Measurements from ENCODE around the gene PAPOLB. TPM values are rescaled to one million over a fixed set of nuclear protein-coding genes. Genes with fewer than 3 reads are reported as not detected.

Gene PAPOLB
- polyA plus RNA-seq, 2 of the 4 experiments (the other 2 are of a cell fraction): not detected

GRCh38 chr7:4854916-4855315 lies 6.9 kb downstream of the PAPOLB start:
- 66% methylated on average over 6 of the region's 6 CpGs for WGBS (ENCODE audit: missing lambda C conversion rate)
- H3K4me3 ChIP-seq: no peak overlapping the region
- POLR2A ChIA-PET: no interaction called here
- H3K4me1 ChIP-seq: no peaks in the 10 kb centered on the region
- no peak for TF ChIP-seq POLR2AphosphoS2 (conservative IDR thresholded peaks at IDR 0.05; ENCODE audit: low read length)
- TF ChIP-seq PHF8 (IDR thresholded peaks at IDR 0.05; ENCODE audit: borderline replicate concordance, low read depth): no peak
- no peak for TF ChIP-seq HES2 (IDR thresholded peaks at IDR 0.05)
- no peak for TF ChIP-seq JUNB (IDR thresholded peaks at IDR 0.05)
- TF ChIP-seq, protein P1, sequence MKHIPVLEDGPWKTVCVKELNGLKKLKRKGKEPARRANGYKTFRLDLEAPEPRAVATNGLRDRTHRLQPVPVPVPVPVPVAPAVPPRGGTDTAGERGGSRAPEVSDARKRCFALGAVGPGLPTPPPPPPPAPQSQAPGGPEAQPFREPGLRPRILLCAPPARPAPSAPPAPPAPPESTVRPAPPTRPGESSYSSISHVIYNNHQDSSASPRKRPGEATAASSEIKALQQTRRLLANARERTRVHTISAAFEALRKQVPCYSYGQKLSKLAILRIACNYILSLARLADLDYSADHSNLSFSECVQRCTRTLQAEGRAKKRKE (CRISPR knock-in tag; IDR thresholded peaks at IDR 0.05; ENCODE audit: low read depth): no peak
- TF ChIP-seq POLR2A (IDR thresholded peaks at IDR 0.05; ENCODE audit: low read length): no peak
- no peak for TF ChIP-seq EHMT2 (IDR thresholded peaks at IDR 0.05; ENCODE audit: low read depth)
- TF ChIP-seq E2F6 (IDR thresholded peaks at IDR 0.05; ENCODE audit: borderline replicate concordance, low read depth): no peak
- no peak overlapping the region for H3K27ac ChIP-seq
- H3K4me2 ChIP-seq: no peak overlapping the region
- no peak for FAIRE-seq
- CTCF ChIA-PET: no interaction called here
- no peaks in the 10 kb centered on the region for H3K9me3 ChIP-seq
- DNase-seq (ENCODE audit: low read depth in 1 of 2, low spot score in 1 of 2): no peak
- no peak for ATAC-seq

GRCh38 chr7:4851459-4852422 lies 10.1 kb downstream of the PAPOLB start:
- H3K27ac ChIP-seq: no peak overlapping the region
- no peaks in the 10 kb centered on the region for H3K4me1 ChIP-seq
- WGBS (ENCODE audit: missing lambda C conversion rate): 74% methylated on average over 6 of the region's 6 CpGs
- ChIA-PET CTCF (interaction anchor here (0.8 to 3.1 kb wide), 3 partner anchors 10 to 322 kb away, joined by 3 to 9 read pairs (median 8); partner anchors contain the start of gene RADIL), POLR2A (no interaction called here)
- DNase-seq (ENCODE audit: low read depth in 1 of 2, low spot score in 1 of 2): no peak
- no peak overlapping the region for H3K4me2 ChIP-seq
- FAIRE-seq: no peak
- ATAC-seq: peak in 1 of 2 experiments; percentile 30; a peak in 1 of 6 replicates
- no peak for TF ChIP-seq ZFP36 (IDR thresholded peaks at IDR 0.05; ENCODE audit: borderline replicate concordance, partially characterized antibody)
- TF ChIP-seq CHD2 (IDR thresholded peaks at IDR 0.05; ENCODE audit: low read length, partially characterized antibody): no peak
- no peak for TF ChIP-seq ESRRA (IDR thresholded peaks at IDR 0.05; ENCODE audit: borderline replicate concordance, low read length)
- no peak for TF ChIP-seq EHF (CRISPR knock-in tag; IDR thresholded peaks at IDR 0.05)
- no peak for TF ChIP-seq RARB (CRISPR knock-in tag; IDR thresholded peaks at IDR 0.05)
- no peak for TF ChIP-seq KDM5A (IDR thresholded peaks at IDR 0.05)
- TF ChIP-seq, protein P2, sequence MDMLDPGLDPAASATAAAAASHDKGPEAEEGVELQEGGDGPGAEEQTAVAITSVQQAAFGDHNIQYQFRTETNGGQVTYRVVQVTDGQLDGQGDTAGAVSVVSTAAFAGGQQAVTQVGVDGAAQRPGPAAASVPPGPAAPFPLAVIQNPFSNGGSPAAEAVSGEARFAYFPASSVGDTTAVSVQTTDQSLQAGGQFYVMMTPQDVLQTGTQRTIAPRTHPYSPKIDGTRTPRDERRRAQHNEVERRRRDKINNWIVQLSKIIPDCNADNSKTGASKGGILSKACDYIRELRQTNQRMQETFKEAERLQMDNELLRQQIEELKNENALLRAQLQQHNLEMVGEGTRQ (IDR thresholded peaks at IDR 0.05): no peak
- TF ChIP-seq EHMT2 (IDR thresholded peaks at IDR 0.05; ENCODE audit: low read depth): no peak
- no peak for TF ChIP-seq HOXB13 (CRISPR knock-in tag; IDR thresholded peaks at IDR 0.05; ENCODE audit: low read depth)
- TF ChIP-seq CEBPB (IDR thresholded peaks at IDR 0.05): no peak
- no peak for TF ChIP-seq ZC3H11A (IDR thresholded peaks at IDR 0.05)
- no peak for TF ChIP-seq SREBF2 (IDR thresholded peaks at IDR 0.05)
- no peak for TF ChIP-seq REST (IDR thresholded peaks at IDR 0.05)
- TF ChIP-seq CBX2 (IDR thresholded peaks at IDR 0.05; ENCODE audit: borderline replicate concordance, low read depth): no peak
- TF ChIP-seq ZNF302 (CRISPR knock-in tag; IDR thresholded peaks at IDR 0.05): no peak
- H3K4me3 ChIP-seq: no peak overlapping the region
- H3K9me3 ChIP-seq: no peaks in the 10 kb centered on the region

Measured in A549 (cell line).